ENCODE results near the gene MYO5B. TPM values are rescaled to one million over a fixed set of nuclear protein-coding genes. Genes with fewer than 3 reads are reported as not detected.

The MYO5B gene
- total and polyA plus RNA-seq, 2 experiments from 2014 or later = 20.3 to 41.9 TPM

DNA sequence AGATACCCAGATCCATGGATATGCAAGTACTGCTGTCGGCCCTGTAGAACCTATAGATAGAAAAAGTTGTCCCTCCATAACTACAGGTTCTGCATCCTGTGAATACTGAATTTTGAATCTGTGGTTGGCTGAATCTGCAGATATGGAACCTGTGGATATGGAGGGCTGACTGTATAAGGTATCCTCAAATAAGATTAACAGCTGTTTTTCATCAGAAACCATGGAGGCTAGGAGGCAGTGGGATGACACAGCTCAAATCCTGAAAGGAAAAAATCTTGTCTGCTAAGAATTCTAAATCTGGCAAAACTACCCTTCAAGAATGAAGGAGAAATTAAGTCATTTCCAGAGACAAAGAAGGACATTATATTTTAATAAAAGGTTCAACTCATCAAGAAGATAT is 367.0 kb downstream of the MYO5B start:
- H3K27me3 ChIP-seq = no peaks in the 10 kb centered on the region
- no peaks in the 10 kb centered on the region for H3K9me2 ChIP-seq (replicated peaks; ENCODE audit: insufficient read depth)
- H3K79me2 ChIP-seq = peaks cover 5% of the 10 kb centered on the region
- H3K9me3 ChIP-seq (ENCODE audit: low read depth) = no peaks in the 10 kb centered on the region
- no peak overlapping the region for H2AFZ ChIP-seq
- no peaks in the 10 kb centered on the region for H4K20me1 ChIP-seq (ENCODE audit: insufficient read depth, poor library complexity, severe bottlenecking)
- no peak overlapping the region for H3K4me2 ChIP-seq
- no peak overlapping the region for H3K27ac ChIP-seq
- H3K4me1 ChIP-seq (ENCODE audit: insufficient read depth) = peaks cover under 1% of the 10 kb centered on the region
- no peak overlapping the region for H3K4me3 ChIP-seq
- 100% methylated on average over 1 of the region's 1 CpG for WGBS (ENCODE audit: low lambda C conversion rate, missing lambda C conversion rate)
- no peak for TF ChIP-seq EZH2 (IDR thresholded peaks at IDR 0.05; ENCODE audit: borderline replicate concordance)
- TF ChIP-seq, protein P1, sequence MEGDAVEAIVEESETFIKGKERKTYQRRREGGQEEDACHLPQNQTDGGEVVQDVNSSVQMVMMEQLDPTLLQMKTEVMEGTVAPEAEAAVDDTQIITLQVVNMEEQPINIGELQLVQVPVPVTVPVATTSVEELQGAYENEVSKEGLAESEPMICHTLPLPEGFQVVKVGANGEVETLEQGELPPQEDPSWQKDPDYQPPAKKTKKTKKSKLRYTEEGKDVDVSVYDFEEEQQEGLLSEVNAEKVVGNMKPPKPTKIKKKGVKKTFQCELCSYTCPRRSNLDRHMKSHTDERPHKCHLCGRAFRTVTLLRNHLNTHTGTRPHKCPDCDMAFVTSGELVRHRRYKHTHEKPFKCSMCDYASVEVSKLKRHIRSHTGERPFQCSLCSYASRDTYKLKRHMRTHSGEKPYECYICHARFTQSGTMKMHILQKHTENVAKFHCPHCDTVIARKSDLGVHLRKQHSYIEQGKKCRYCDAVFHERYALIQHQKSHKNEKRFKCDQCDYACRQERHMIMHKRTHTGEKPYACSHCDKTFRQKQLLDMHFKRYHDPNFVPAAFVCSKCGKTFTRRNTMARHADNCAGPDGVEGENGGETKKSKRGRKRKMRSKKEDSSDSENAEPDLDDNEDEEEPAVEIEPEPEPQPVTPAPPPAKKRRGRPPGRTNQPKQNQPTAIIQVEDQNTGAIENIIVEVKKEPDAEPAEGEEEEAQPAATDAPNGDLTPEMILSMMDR (IDR thresholded peaks at IDR 0.05; ENCODE audit: poor library complexity) = no peak
- TF ChIP-seq EZH2phosphoT487 (IDR thresholded peaks at IDR 0.05; ENCODE audit: low read depth, severe bottlenecking, unreplicated experiment) = no peak
- DNase-seq (ENCODE audit: low spot score) = no peak
- no peaks in the 10 kb centered on the region for H3K36me3 ChIP-seq (replicated peaks; ENCODE audit: insufficient read depth, low read depth)

DNA sequence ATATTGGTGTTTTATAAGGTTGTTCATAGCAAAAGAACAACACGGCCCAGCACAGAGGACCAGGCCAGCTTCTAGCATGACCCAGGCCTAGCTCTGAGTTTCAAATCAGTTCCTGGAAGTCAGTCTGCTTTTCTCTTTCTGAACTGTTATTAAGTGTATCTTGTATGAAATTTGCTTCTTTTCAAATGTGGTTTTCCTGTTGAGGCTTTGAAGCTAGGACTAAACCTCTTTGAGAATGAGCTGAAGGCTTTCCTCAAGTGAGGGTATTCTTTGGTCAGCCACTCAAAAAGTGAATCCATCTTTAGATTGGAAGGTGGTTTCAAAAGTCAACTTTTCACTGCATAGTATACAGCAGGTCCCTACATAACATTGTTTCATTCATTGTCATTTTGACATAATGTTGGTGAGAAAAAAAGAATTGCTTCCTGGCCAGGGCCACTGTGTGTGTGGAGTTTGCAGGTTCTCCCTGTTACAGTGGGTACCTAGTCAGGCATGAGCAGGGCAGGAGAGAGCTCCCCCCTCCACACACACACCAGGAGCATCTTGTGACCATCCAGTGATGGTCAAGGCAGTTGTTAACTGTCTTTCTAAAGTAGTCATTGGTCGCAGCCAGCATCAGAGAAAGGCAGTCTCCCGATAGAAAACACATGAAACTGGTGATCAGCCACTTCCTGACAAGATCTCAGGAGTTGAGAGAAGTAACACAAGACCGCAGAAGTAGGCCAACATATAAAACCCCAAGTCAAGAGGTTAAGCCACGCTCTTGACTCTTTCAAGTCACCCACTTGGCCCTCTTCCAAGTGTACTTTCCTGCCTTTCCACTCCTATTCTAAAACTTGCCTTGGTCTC is 374.9 kb downstream of the MYO5B start:
- no peaks in the 10 kb centered on the region for H3K36me3 ChIP-seq (replicated peaks; ENCODE audit: insufficient read depth, low read depth)
- no peaks in the 10 kb centered on the region for H4K20me1 ChIP-seq (ENCODE audit: insufficient read depth, poor library complexity, severe bottlenecking)
- no peak overlapping the region for H2AFZ ChIP-seq
- H3K4me3 ChIP-seq = no peak overlapping the region
- H3K4me2 ChIP-seq = no peak overlapping the region
- H3K79me2 ChIP-seq = peaks cover 17% of the 10 kb centered on the region
- H3K9me3 ChIP-seq (ENCODE audit: low read depth) = no peaks in the 10 kb centered on the region
- no peaks in the 10 kb centered on the region for H3K9me2 ChIP-seq (replicated peaks; ENCODE audit: insufficient read depth)
- WGBS (ENCODE audit: low lambda C conversion rate, missing lambda C conversion rate) = 86% methylated on average over 5 of the region's 5 CpGs
- no peak for DNase-seq (ENCODE audit: low spot score)
- H3K27ac ChIP-seq = no peak overlapping the region
- H3K27me3 ChIP-seq = no peaks in the 10 kb centered on the region
- H3K4me1 ChIP-seq (ENCODE audit: insufficient read depth) = peaks cover 4% of the 10 kb centered on the region
- TF ChIP-seq EZH2phosphoT487 (IDR thresholded peaks at IDR 0.05; ENCODE audit: low read depth, severe bottlenecking, unreplicated experiment) (no peak), EZH2 (IDR thresholded peaks at IDR 0.05; ENCODE audit: borderline replicate concordance) (no peak)
- TF ChIP-seq, protein P1 (IDR thresholded peaks at IDR 0.05; ENCODE audit: poor library complexity) = no peak

DNA sequence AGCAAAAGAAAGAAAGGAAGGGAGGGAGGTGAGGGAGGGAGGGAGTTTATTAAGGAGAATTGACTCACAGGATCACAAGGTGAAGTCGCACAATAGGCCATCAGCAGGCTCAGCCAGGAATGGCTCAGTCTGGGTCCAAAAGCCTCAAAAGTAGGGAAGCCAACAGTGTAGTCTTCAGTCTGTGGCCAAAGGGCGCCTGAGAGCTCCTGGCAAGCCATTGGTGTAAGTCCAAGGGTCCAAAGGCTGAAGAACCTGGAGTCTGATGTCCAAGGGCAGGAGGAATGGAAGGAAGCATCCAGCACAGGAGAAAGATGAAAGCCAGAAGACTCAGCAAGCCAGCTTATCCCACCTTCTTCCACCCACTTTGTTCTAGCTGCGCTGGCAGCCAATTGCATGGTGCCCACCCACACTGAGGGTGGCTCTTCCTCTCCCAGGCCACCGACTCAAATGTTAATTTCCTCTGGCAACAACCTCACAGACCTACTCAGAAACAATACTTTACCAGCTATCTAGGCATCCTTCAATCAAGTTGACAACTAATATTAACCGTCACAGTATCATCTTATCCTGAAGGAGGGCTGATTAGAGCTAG is 375.8 kb downstream of the MYO5B start:
- WGBS (ENCODE audit: low lambda C conversion rate, missing lambda C conversion rate) = 88% methylated on average over 5 of the region's 5 CpGs

More for the DNA sequence above, 375.8 kb downstream of the MYO5B start:
- H3K9me3 ChIP-seq (ENCODE audit: low read depth) = no peaks in the 10 kb centered on the region
- H3K27me3 ChIP-seq = no peaks in the 10 kb centered on the region
- no peak overlapping the region for H2AFZ ChIP-seq
- no peaks in the 10 kb centered on the region for H4K20me1 ChIP-seq (ENCODE audit: insufficient read depth, poor library complexity, severe bottlenecking)
- no peaks in the 10 kb centered on the region for H3K36me3 ChIP-seq (replicated peaks; ENCODE audit: insufficient read depth, low read depth)
- H3K4me2 ChIP-seq = no peak overlapping the region
- DNase-seq (ENCODE audit: low spot score) = no peak
- no peak overlapping the region for H3K4me3 ChIP-seq
- no peaks in the 10 kb centered on the region for H3K9me2 ChIP-seq (replicated peaks; ENCODE audit: insufficient read depth)
- TF ChIP-seq EZH2phosphoT487 (IDR thresholded peaks at IDR 0.05; ENCODE audit: low read depth, severe bottlenecking, unreplicated experiment) (no peak), EZH2 (IDR thresholded peaks at IDR 0.05; ENCODE audit: borderline replicate concordance) (no peak)
- TF ChIP-seq, protein P1 (IDR thresholded peaks at IDR 0.05; ENCODE audit: poor library complexity) = no peak
- peaks cover 4% of the 10 kb centered on the region for H3K4me1 ChIP-seq (ENCODE audit: insufficient read depth)
- peaks cover 22% of the 10 kb centered on the region for H3K79me2 ChIP-seq
- peak overlapping the region; percentile 92 for H3K27ac ChIP-seq

All from hepatocyte (in vitro differentiated cells).